Kidney epithelial cell (primary cell): Measurements from ENCODE around the gene SND1. TPM values are rescaled to one million over a fixed set of nuclear protein-coding genes. Genes with fewer than 3 reads are reported as not detected.

Experiments used
- DNase-seq: peaks from one replicate; pipeline ENCODE4 v3.0.0-alpha.2; 2010; ENCODE audit warnings: low read depth
- H3K27me3 ChIP-seq: 2 replicates; pipeline ENCODE4 v1.6.0; 2011; ENCODE audit warnings: low read length; ENCODE audit not compliant: control insufficient read depth, insufficient read depth
- H3K36me3 ChIP-seq: 2 replicates; pipeline ENCODE4 v1.5.1; 2011; ENCODE audit warnings: low read length; ENCODE audit not compliant: control insufficient read depth, insufficient read depth
- H3K4me3 ChIP-seq: 2 replicates; pipeline ENCODE4 v1.5.1; 2011; ENCODE audit warnings: low read depth, mild to moderate bottlenecking, control low read depth, low read length
- total RNA-seq: library from RNA; depleted of rRNA; stranded (reverse); fragments of >200 nt; gene quantifications from 2 replicates; pipeline ENCODE4 v1.2.3, GENCODE V29; 2015
- TF ChIP-seq, protein P1 (sequence below): IDR thresholded peaks from 2 replicates; pipeline ENCODE4 v1.5.1; 2011; ENCODE audit warnings: mild to moderate bottlenecking, moderate library complexity, low read length, control low read depth, inconsistent platforms; ENCODE audit not compliant: insufficient read depth, poor library complexity, severe bottlenecking

The SND1 gene
- total RNA-seq, 1 donor from 2014 or later = 257 TPM

GRCh38 chr7:127993317-127993716, 341.3 kb downstream of the SND1 start:
- TF ChIP-seq, protein P1, sequence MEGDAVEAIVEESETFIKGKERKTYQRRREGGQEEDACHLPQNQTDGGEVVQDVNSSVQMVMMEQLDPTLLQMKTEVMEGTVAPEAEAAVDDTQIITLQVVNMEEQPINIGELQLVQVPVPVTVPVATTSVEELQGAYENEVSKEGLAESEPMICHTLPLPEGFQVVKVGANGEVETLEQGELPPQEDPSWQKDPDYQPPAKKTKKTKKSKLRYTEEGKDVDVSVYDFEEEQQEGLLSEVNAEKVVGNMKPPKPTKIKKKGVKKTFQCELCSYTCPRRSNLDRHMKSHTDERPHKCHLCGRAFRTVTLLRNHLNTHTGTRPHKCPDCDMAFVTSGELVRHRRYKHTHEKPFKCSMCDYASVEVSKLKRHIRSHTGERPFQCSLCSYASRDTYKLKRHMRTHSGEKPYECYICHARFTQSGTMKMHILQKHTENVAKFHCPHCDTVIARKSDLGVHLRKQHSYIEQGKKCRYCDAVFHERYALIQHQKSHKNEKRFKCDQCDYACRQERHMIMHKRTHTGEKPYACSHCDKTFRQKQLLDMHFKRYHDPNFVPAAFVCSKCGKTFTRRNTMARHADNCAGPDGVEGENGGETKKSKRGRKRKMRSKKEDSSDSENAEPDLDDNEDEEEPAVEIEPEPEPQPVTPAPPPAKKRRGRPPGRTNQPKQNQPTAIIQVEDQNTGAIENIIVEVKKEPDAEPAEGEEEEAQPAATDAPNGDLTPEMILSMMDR = no peak
- DNase-seq = no peak
- Histone ChIP-seq H3K27me3 (no peaks in the 10 kb centered on the region), H3K36me3 (no peaks in the 10 kb centered on the region), H3K4me3 (no peak overlapping the region)

- DNase-seq = no peak
- H3K4me3 ChIP-seq = no peak overlapping the region
- H3K36me3 ChIP-seq = no peaks in the 10 kb centered on the region
- TF ChIP-seq, protein P1 = no peak
- no peaks in the 10 kb centered on the region for H3K27me3 ChIP-seq
Observed at GRCh38 chr7:127993987-127994386, 342.0 kb downstream of the SND1 start.

DNA sequence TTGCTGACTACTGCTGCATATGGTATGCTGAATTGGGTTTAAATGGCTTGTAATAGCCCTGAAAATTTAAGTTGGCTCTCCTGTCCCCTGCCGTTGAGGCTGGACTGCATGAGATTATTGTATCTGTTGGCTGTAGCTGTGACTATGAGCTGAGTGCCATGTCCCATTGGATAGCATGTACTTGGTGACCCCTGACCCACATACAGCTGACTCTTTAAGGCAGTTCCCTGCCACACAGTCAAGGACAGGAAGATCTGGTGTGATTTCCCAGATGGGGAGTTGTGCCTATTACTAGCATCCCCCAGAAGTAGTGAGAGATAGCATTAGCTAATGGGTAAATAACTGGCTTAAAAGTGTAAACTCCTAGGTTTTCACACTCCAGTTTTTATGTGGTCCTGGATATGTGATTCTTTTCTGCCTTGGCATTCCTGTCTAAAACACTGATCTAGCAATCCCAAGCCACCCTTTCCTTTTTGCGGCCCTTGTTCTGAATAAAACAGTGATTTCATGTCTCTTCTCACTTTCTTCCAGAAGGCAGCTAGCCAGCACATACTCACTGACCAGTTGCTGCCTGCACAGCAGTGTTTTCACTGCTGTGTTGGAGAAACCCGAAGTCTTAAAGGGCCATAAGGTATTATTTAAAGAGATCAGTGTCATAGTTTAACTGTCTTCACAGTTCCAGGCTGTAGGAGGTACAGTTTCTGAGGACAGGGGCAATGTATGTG, 343.3 kb downstream of the SND1 start:
- TF ChIP-seq, protein P1 = no peak
- DNase-seq = no peak
- Histone ChIP-seq H3K36me3 (no peaks in the 10 kb centered on the region), H3K4me3 (no peak overlapping the region), H3K27me3 (no peaks in the 10 kb centered on the region)

GRCh38 chr7:127995881-127996215, 343.9 kb downstream of the SND1 start:
- TF ChIP-seq, protein P1 = no peak
- H3K27me3 ChIP-seq = no peaks in the 10 kb centered on the region
- no peak overlapping the region for H3K4me3 ChIP-seq
- no peaks in the 10 kb centered on the region for H3K36me3 ChIP-seq
- no peak for DNase-seq

- TF ChIP-seq, protein P1 = no peak
- DNase-seq = no peak
- no peak overlapping the region for H3K4me3 ChIP-seq
- no peaks in the 10 kb centered on the region for H3K27me3 ChIP-seq
- H3K36me3 ChIP-seq = no peaks in the 10 kb centered on the region
Observed at GRCh38 chr7:127996253-127997071, 344.5 kb downstream of the SND1 start.
